ENCODE measurements around the gene MIDN.

MIDN gene

GRCh38 chr19:1296575-1297271, 48.3 kb downstream of the MIDN start:
- H3K79me2 ChIP-seq (ENCODE audit: control insufficient read depth, low read length): no peaks in the 10 kb centered on the region
- peaks cover 18% of the 10 kb centered on the region for H3K27me3 ChIP-seq (ENCODE audit: control insufficient read depth, low read length)
- no peak overlapping the region for H3K4me2 ChIP-seq (ENCODE audit: low read length)
- H3F3A ChIP-seq (ENCODE audit: control insufficient read depth, insufficient read depth): no peaks in the 10 kb centered on the region
- no peaks in the 10 kb centered on the region for H3K9me2 ChIP-seq (replicated peaks; ENCODE audit: control insufficient read depth, low read length)
- no peaks in the 10 kb centered on the region for H4K20me1 ChIP-seq (ENCODE audit: control insufficient read depth, insufficient read depth, low read depth, low read length)
- H3K9me3 ChIP-seq (ENCODE audit: control insufficient read depth, insufficient read depth, low read length): no peaks in the 10 kb centered on the region
- H3K4me1 ChIP-seq (ENCODE audit: control insufficient read depth, low read length): peaks cover 16% of the 10 kb centered on the region
- H3K36me3 ChIP-seq (ENCODE audit: control insufficient read depth, low read length): no peaks in the 10 kb centered on the region
- no peak for TF ChIP-seq EZH2phosphoT487 (IDR thresholded peaks at IDR 0.05; ENCODE audit: borderline replicate concordance, low read length)
- TF ChIP-seq, protein P1, sequence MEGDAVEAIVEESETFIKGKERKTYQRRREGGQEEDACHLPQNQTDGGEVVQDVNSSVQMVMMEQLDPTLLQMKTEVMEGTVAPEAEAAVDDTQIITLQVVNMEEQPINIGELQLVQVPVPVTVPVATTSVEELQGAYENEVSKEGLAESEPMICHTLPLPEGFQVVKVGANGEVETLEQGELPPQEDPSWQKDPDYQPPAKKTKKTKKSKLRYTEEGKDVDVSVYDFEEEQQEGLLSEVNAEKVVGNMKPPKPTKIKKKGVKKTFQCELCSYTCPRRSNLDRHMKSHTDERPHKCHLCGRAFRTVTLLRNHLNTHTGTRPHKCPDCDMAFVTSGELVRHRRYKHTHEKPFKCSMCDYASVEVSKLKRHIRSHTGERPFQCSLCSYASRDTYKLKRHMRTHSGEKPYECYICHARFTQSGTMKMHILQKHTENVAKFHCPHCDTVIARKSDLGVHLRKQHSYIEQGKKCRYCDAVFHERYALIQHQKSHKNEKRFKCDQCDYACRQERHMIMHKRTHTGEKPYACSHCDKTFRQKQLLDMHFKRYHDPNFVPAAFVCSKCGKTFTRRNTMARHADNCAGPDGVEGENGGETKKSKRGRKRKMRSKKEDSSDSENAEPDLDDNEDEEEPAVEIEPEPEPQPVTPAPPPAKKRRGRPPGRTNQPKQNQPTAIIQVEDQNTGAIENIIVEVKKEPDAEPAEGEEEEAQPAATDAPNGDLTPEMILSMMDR (IDR thresholded peaks at IDR 0.05; ENCODE audit: low read depth, low read length, poor library complexity, severe bottlenecking): no peak
- no peak overlapping the region for H3K27ac ChIP-seq (ENCODE audit: low read depth, low read length)
- no peak overlapping the region for H3K4me3 ChIP-seq (ENCODE audit: low read length)

GRCh38 chr19:1298235-1298634, 49.9 kb downstream of the MIDN start:
- H3K4me2 ChIP-seq (ENCODE audit: low read length): no peak overlapping the region
- no peaks in the 10 kb centered on the region for H3K9me3 ChIP-seq (ENCODE audit: control insufficient read depth, insufficient read depth, low read length)
- H3K4me1 ChIP-seq (ENCODE audit: control insufficient read depth, low read length): peaks cover 6% of the 10 kb centered on the region; the same call in 1 of the 2 replicates
- no peaks in the 10 kb centered on the region for H3K36me3 ChIP-seq (ENCODE audit: control insufficient read depth, low read length)
- peaks cover 12% of the 10 kb centered on the region for H3K27me3 ChIP-seq (ENCODE audit: control insufficient read depth, low read length)
- H3K9me2 ChIP-seq (replicated peaks; ENCODE audit: control insufficient read depth, low read length): no peaks in the 10 kb centered on the region
- H4K20me1 ChIP-seq (ENCODE audit: control insufficient read depth, insufficient read depth, low read depth, low read length): no peaks in the 10 kb centered on the region
- no peak overlapping the region for H3K4me3 ChIP-seq (ENCODE audit: low read length)
- TF ChIP-seq, protein P1 (IDR thresholded peaks at IDR 0.05; ENCODE audit: low read depth, low read length, poor library complexity, severe bottlenecking): no peak
- TF ChIP-seq EZH2phosphoT487 (IDR thresholded peaks at IDR 0.05; ENCODE audit: borderline replicate concordance, low read length): no peak
- no peak overlapping the region for H3K27ac ChIP-seq (ENCODE audit: low read depth, low read length)
- H3F3A ChIP-seq (ENCODE audit: control insufficient read depth, insufficient read depth): no peaks in the 10 kb centered on the region
- no peaks in the 10 kb centered on the region for H3K79me2 ChIP-seq (ENCODE audit: control insufficient read depth, low read length)

GRCh38 chr19:1299801-1300200, 51.4 kb downstream of the MIDN start:
- Histone ChIP-seq H3K9me3 (ENCODE audit: control insufficient read depth, insufficient read depth, low read length) (no peaks in the 10 kb centered on the region), H3K27me3 (ENCODE audit: control insufficient read depth, low read length) (peaks cover 6% of the 10 kb centered on the region), H3K4me1 (ENCODE audit: control insufficient read depth, low read length) (peaks cover 6% of the 10 kb centered on the region; the same call in 1 of the 2 replicates), H4K20me1 (ENCODE audit: control insufficient read depth, insufficient read depth, low read depth, low read length) (no peaks in the 10 kb centered on the region), H3K9me2 (replicated peaks; ENCODE audit: control insufficient read depth, low read length) (no peaks in the 10 kb centered on the region), H3K4me2 (ENCODE audit: low read length) (no peak overlapping the region), H3K27ac (ENCODE audit: low read depth, low read length) (no peak overlapping the region), H3K79me2 (ENCODE audit: control insufficient read depth, low read length) (no peaks in the 10 kb centered on the region), H3F3A (ENCODE audit: control insufficient read depth, insufficient read depth) (no peaks in the 10 kb centered on the region), H3K36me3 (ENCODE audit: control insufficient read depth, low read length) (no peaks in the 10 kb centered on the region), H3K4me3 (ENCODE audit: low read length) (no peak overlapping the region)
- no peak for TF ChIP-seq EZH2phosphoT487 (IDR thresholded peaks at IDR 0.05; ENCODE audit: borderline replicate concordance, low read length)
- TF ChIP-seq, protein P1 (IDR thresholded peaks at IDR 0.05; ENCODE audit: low read depth, low read length, poor library complexity, severe bottlenecking): no peak
